Breast epithelium (tissue), 3 donors: ENCODE results near the gene ADAM12.

ENCODE experiments used
- CTCF ChIP-seq, 3 donors: fragments of 450-650 bp; IDR thresholded peaks; one replicate each; pipeline ENCODE4 v1.5.1; 2016 to 2017; ENCODE audit warnings: antibody characterized with exemption in 3 of 3, mild to moderate bottlenecking in 3 of 3, moderate library complexity in 3 of 3
- POLR2A ChIP-seq: fragments of 450-650 bp; IDR thresholded peaks from one replicate; pipeline ENCODE4 v1.6.1; 2016; ENCODE audit warnings: antibody characterized with exemption, mild to moderate bottlenecking, moderate library complexity
- POLR2AphosphoS5 ChIP-seq, 3 donors: sonication (generic); formaldehyde crosslinking; IDR thresholded peaks; one replicate each; pipeline ENCODE4 v1.6.1; 2017; ENCODE audit warnings: antibody characterized with exemption in 3 of 3

- TF ChIP-seq CTCF (IDR thresholded peaks at IDR 0.05) (no peak), POLR2AphosphoS5 (IDR thresholded peaks at IDR 0.05) (no peak), POLR2A (no peak)
These were observed 374.6 kb downstream of the ADAM12 start for GRCh38 chr10:126013489-126014281.
